Measurements from ENCODE around the gene VRK1. TPM values are rescaled to one million over a fixed set of nuclear protein-coding genes. Genes with fewer than 3 reads are reported as not detected.

VRK1 gene
- total RNA-seq, 1 donor from 2014 or later, result 9.2 TPM

DNA sequence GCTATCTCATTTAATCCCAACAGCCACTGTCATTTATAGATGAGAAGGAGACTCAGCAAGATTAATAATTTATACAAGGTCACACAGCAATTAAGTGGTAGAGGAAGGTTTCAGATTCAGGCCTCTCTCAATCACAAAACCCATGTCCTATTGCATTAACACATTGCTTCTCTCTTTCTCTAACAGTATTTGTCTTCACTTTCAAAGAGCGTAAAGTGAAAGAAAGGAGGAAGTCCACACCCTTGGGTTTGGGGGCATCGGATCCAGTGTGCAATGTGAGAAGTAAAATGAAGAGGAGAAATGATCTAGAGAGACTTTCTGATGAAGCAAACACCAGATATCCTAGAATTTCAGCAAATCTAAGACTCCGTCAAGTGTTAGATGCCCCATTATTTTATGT, 7.0 kb upstream of the VRK1 start:
- intact Hi-C loops (cut with DNase I), result no loop called here

GRCh38 chr14:96790706-96791105, 6.5 kb upstream of the VRK1 start:
- no peak for DNase-seq (ENCODE audit: low spot score)
- intact Hi-C loops (cut with DNase I), result no loop called here

More for the DNA sequence above, 7.0 kb upstream of the VRK1 start:
- no peak for DNase-seq (ENCODE audit: low spot score)

GRCh38 chr14:96792003-96792402, 5.2 kb upstream of the VRK1 start:
- intact Hi-C loops (cut with DNase I), result no loop called here
- no peak for DNase-seq (ENCODE audit: low spot score)

- intact Hi-C loops (cut with DNase I), result no loop called here
- no peak for DNase-seq (ENCODE audit: low spot score)
These were observed 4.6 kb upstream of the VRK1 start for GRCh38 chr14:96792591-96792990.

- intact Hi-C loops (cut with DNase I), result no loop called here
- no peak for DNase-seq (ENCODE audit: low spot score)
These were observed 3.6 kb upstream of the VRK1 start for GRCh38 chr14:96793547-96793946.

- DNase-seq (ENCODE audit: low spot score), result no peak
- intact Hi-C loops (cut with DNase I), result no loop called here
These were observed 1.9 kb upstream of the VRK1 start for GRCh38 chr14:96795109-96795828.

- DNase-seq (ENCODE audit: low spot score), result no peak
These were observed 584 bp downstream of the VRK1 start for GRCh38 chr14:96797582-96798349.

GRCh38 chr14:96798956-96799355, 1.8 kb downstream of the VRK1 start:
- intact Hi-C loops (cut with DNase I), result no loop called here
- no peak for DNase-seq (ENCODE audit: low spot score)

More at GRCh38 chr14:96797582-96798349, 584 bp downstream of the VRK1 start:
- intact Hi-C loops (cut with DNase I), result no loop called here

GRCh38 chr14:96799489-96800054, 2.4 kb downstream of the VRK1 start:
- intact Hi-C loops (cut with DNase I), result no loop called here
- DNase-seq (ENCODE audit: low spot score), result no peak

- no peak for DNase-seq (ENCODE audit: low spot score)
- intact Hi-C loops (cut with DNase I), result no loop called here
These were observed 4.7 kb downstream of the VRK1 start for GRCh38 chr14:96801931-96802330.

- intact Hi-C loops (cut with DNase I), result no loop called here
- DNase-seq (ENCODE audit: low spot score), result no peak
These were observed 5.8 kb downstream of the VRK1 start for GRCh38 chr14:96802963-96803362.

GRCh38 chr14:96803958-96804357, 6.8 kb downstream of the VRK1 start:
- DNase-seq (ENCODE audit: low spot score), result no peak
- intact Hi-C loops (cut with DNase I), result no loop called here

DNA sequence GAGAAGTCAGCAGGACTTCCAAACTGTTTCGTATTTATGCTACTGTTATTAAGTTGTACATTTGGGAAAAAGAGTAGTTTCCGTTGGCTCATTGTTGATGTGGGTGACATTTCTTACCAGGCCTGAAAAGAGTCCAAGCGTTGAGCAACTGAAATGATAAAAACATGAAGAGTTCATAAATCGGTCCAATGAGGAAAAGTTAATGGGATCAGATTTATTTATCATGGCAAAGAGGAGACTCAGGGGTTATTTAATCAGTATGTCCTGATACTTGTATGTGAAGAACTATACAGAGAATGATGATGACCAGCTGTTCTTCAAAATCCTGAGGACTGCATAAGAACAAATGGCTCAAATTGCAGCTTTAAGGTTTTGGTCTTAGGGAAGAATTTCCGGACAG, 7.7 kb downstream of the VRK1 start:
- intact Hi-C loops (cut with DNase I), result no loop called here
- no peak for DNase-seq (ENCODE audit: low spot score)

GRCh38 chr14:96805956-96806355, 8.8 kb downstream of the VRK1 start:
- intact Hi-C loops (cut with DNase I), result no loop called here
- DNase-seq (ENCODE audit: low spot score), result no peak

DNA sequence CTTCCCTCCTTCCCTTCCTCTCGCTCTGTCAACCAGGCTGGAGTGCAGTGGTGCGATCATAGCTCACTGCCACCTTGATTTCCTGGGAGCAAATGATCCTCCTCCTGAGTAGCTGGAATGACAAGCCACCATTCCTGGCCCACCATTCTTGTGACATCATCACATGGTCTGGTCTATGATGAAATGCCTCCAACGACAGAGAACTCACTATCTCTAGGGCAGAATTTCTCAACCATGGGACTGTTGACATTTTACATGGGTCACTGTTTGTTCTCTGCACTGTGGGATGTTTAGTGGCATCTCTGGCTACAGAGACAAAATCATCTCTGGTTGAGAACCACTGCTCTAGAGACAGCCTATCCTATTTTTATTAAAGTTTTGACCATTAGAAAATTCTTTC, 9.7 kb downstream of the VRK1 start:
- DNase-seq (ENCODE audit: low spot score), result no peak
- intact Hi-C loops (cut with DNase I), result no loop called here

DNA sequence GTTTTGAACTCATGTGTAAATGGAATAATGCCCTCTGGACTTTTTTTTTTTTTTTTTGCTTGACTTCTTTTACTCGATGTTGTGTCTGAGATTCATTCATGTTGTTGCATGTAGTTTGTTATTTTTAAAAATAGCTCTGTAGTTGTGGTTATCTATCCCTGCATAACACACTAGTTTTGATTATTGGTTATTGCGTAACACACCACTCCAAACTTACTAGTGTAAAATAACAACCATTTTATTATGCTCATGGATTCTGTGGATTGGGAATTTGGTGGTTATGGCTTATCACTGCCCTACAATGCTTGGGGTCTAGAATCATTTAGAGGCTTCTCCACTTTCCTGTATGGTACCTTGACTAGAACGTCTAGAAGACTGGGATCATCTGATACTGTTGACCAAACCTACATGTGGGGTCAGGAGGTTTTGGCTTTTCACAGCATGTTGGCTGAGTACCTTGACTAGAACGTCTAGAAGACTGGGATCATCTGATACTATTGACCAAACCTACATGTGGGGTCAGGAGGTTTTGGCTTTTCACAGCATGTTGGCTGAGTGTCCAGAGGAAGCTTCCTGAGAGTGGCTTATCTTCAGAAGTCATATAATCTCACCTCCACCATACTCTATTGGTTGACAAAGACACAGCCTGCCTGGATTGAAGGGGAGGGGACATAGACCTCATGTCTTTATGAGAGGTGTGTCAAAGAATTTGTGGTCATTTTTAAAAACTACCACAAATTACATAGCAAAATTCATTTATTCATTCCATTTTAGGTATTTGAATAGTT, 11.6 kb downstream of the VRK1 start:
- intact Hi-C loops (cut with DNase I), result no loop called here
- DNase-seq (ENCODE audit: low spot score), result no peak

GRCh38 chr14:96811265-96811664, 14.1 kb downstream of the VRK1 start:
- intact Hi-C loops (cut with DNase I), result no loop called here
- no peak for DNase-seq (ENCODE audit: low spot score)

DNA sequence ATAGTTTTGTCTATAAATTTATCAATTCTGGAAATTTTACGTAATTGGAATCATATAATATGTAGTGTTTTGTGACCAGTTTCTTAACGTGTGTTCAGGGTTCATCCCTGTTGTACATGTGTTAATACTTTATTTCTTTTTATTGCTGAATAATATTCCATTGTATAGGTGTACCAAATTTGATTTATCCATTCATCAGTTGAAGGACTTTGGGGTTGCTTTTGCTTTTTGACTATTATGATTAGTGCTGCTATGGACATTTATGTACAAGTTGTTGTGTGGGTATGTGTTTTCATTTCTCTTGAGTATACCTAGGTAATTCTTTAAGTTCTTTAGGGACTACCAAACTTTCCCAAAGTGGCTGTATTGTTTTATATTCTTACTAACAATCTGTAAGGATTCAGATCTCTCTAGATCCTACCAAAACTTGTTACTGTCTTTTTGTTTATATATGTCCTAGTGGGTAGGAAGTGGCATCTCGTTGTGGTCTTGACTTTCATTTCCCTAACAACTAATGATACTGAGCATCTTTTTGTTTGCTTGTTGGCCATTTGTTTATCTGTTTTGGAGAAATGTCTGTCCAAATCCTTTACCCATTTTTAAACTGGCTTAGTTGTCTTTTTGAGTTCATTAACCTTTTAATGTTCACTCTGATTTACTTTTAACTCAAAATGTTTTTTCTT, 14.9 kb downstream of the VRK1 start:
- DNase-seq (ENCODE audit: low spot score), result no peak
- intact Hi-C loops (cut with DNase I), result no loop called here

DNA sequence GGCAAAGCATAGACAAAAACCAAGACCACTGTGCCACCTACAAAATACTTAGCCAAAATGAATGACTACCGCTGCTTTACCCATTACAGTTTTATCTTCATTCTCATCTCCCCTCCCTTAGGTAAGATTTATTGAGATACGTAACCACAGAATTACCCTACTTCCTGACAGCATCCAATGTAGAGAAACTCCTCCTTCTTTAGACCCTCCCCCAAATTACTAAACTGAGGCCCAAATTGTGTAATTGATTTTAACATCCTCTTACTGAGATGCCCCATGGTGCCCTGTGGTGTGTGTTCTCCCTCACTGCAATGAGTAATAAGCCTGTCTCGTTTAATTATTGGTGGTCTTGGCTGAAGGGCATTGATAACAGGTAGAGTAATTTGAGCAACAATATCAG, 19.1 kb downstream of the VRK1 start:
- intact Hi-C loops (cut with DNase I), result no loop called here

More for the DNA sequence above, 19.1 kb downstream of the VRK1 start:
- no peak for DNase-seq (ENCODE audit: low spot score)

Measured in cardiac septum (tissue), 1 donor.